K562 (cell line): ENCODE measurements around the gene WDHD1. TPM values are rescaled to one million over a fixed set of nuclear protein-coding genes. Genes with fewer than 3 reads are reported as not detected.
A peak's percentile ranks its signal among the peaks of the same experiment; 100 is the strongest.

Experiments used
- ARID4B ChIP-seq: sonication (generic); formaldehyde crosslinking; IDR thresholded peaks from 2 replicates; pipeline ENCODE4 v1.8.0; 2022; ENCODE audit warnings: mild to moderate bottlenecking, missing genetic modification reagents
- CHCHD3 ChIP-seq: fragments of 250-450 bp; sonication (Bioruptor Pico); IDR thresholded peaks from 2 replicates; pipeline ENCODE4 v2.1.2; 2022; ENCODE audit warnings: mild to moderate bottlenecking
- CREB5 ChIP-seq: fragments of 250-450 bp; sonication (Bioruptor Pico); IDR thresholded peaks from 2 replicates; pipeline ENCODE4 v1.5.0; 2020; ENCODE audit warnings: mild to moderate bottlenecking
- MEF2A ChIP-seq: IDR thresholded peaks from 2 replicates; pipeline ENCODE4 v1.6.1; 2011; ENCODE audit warnings: low read depth, mild to moderate bottlenecking, low read length, moderate library complexity; ENCODE audit not compliant: control insufficient read depth
- MITF ChIP-seq: IDR thresholded peaks from 2 replicates; pipeline ENCODE4 v1.6.1; 2014; ENCODE audit warnings: antibody characterized with exemption
- NBN ChIP-seq: fragments of 450-650 bp; IDR thresholded peaks from 2 replicates; pipeline ENCODE4 v1.6.1; 2016; ENCODE audit warnings: low read depth, mild to moderate bottlenecking
- NCOA1 ChIP-seq: fragments of 450-650 bp; IDR thresholded peaks from 2 replicates; pipeline ENCODE4 v1.6.1; 2016; ENCODE audit warnings: low read depth
- RBBP5 ChIP-seq: fragments of 200-600 bp; sonication (generic); IDR thresholded peaks from 2 replicates; pipeline ENCODE4 v1.6.1; 2012; ENCODE audit warnings: borderline replicate concordance, mild to moderate bottlenecking, low read length, control low read depth, inconsistent platforms; ENCODE audit not compliant: insufficient read depth, poor library complexity, severe bottlenecking
- RBFOX2 ChIP-seq: fragments of 200-400 bp; formaldehyde crosslinking; IDR thresholded peaks from 2 replicates; pipeline ENCODE4 v1.6.1; 2017; ENCODE audit warnings: low read depth, mild to moderate bottlenecking, low read length, moderate library complexity
- TSHZ1 ChIP-seq: fragments of 250-450 bp; sonication (Bioruptor Pico); IDR thresholded peaks from 2 replicates; pipeline ENCODE4 v1.4.0; 2020; ENCODE audit warnings: mild to moderate bottlenecking, moderate library complexity
- ZNF639 ChIP-seq, 2 experiments: fragments of 200-800 bp in 1 of 2; sonication (Bioruptor generic) in 1 of 2; sonication (generic) in 1 of 2; formaldehyde crosslinking in 1 of 2; IDR thresholded peaks in 1 of 2; conservative IDR thresholded peaks in 1 of 2; 2 replicates each; pipeline versions ENCODE4 v1.5.0 to v1.6.1; 2016 to 2020; ENCODE audit warnings: missing compliant biosample characterization in 1 of 2, missing genetic modification characterization in 1 of 2, missing genetic modification reagents in 1 of 2
- polyA plus RNA-seq, 8 experiments: library from polyadenylated mRNA; depleted of rRNA in 4 of 8; stranded (reverse) in 5 of 8; unstranded in 3 of 8; fragments of >200 nt; fragmentation: Nextera tagmentation in 2 of 8; fragmentation: Illumina TruSeq in 1 of 8; extraction: Ambion mirVana in 2 of 8; extraction: Trizol in 1 of 8; gene quantifications; 2 replicates each; pipeline versions ENCODE4 v1.2.1 to v1.2.3, GENCODE V29; 2011 to 2014; ENCODE audit warnings: inconsistent platforms in 1 of 8, missing spikeins in 1 of 8
- total RNA-seq, 7 experiments: library from RNA; depleted of rRNA in 6 of 7; stranded (reverse); fragments of >200 nt in 6 of 7; fragmentation: Illumina TruSeq in 2 of 7; extraction: Trizol in 2 of 7; gene quantifications; 2 replicates each; pipeline versions ENCODE4 v1.2.1 to v1.2.3, GENCODE V29; 2011 to 2021; ENCODE audit warnings: low replicate concordance in 1 of 7

The WDHD1 gene
- total and polyA plus RNA-seq, 9 of the 15 experiments (the other 6 are each of a cell fraction or from before 2014, with no cell fraction given) = 11.7 to 39.1 (median 30.0) TPM

GRCh38 chr14:55026793-55027561 is at the start of gene WDHD1, which contains the start of gene SOCS4 (continued):
- TF ChIP-seq RBBP5 (peak; percentile 95), MITF (no peak), NCOA1 (no peak), ARID4B (CRISPR knock-in tag) (peak; percentile 88), RBFOX2 (peak; percentile 98), TSHZ1 (CRISPR knock-in tag) (no peak), CREB5 (CRISPR knock-in tag) (no peak), CHCHD3 (CRISPR knock-in tag) (no peak), NBN (peak; percentile 21; the same call in 1 of the 2 replicates), MEF2A (no peak), ZNF639 (CRISPR knock-in tag; conservative IDR thresholded peaks at IDR 0.05 in 1 of 2, IDR thresholded peaks at IDR 0.05 in 1 of 2) (peak in 1 of 2 experiments; percentile 90; a peak in 2 of 4 replicates)
